Putamen (tissue), 1 donor: Measurements from ENCODE around the gene PLD5.

Experiments used
- DNase-seq: peaks from one replicate; pipeline ENCODE4 v3.0.0-alpha.2; 2016; ENCODE audit warnings: low spot score

The PLD5 gene

DNA sequence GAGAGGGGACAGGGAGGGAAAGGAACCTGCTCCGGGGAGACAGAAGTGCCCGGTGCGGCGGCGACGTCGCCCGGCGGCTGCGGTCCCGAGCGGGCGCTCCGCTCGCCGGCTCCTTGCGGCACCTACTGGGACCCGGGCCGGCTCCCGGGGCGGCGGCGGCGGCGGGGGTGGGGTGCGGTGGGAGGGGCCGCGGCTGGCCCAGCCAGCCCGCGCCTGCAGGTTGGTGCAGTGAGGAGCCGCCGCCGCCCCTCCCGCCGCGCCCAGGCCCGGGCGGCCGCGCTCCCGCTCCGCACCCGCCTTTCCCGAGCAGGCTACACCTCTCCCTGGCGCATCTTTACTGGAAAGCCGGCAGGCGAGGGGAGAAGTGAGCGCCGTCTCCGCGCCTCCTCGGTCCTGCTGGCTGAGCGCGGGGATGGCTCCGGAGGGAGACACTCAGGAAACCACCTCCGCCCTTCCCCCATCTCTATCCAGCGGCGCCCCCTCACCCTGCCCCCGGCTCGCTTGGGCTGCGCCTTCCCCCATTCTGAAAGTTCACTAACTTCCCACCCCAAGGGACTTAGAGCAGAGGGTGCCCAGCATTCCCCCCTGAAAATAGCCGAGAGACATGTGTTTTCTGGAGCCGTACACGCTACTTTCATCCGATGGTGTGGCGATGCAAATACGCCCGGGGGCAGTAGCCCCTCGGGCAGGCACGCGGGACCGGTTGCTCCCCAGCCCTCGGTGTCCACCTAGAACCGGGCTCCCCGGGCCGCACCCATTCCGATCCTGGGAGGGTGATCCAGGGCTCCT lies at the start of gene PLD5:
Gene PLD5, minus strand, starts transcription at position 127 of the 789 bp plus-strand sequence.
- no peak for DNase-seq

DNA sequence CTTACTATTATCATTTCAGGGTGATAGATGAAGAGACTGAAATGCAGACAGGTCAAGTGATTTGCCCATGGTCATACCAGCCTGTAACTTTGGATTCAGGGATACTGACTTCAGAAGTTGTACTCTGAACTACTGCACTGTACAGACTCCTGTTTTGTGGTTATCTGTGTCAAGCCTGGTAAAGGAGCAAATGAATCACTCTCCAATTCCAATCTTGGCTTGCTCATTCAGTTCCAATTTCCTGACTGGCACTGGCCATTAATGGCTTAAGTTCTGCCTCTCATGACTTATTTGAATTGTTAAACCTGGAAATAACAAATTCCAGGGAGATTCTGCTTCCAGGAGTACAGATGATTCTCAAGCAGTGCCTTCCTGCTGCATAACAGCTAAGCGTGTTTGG lies 45.4 kb upstream of the PLD5 start:
- DNase-seq: no peak

DNA sequence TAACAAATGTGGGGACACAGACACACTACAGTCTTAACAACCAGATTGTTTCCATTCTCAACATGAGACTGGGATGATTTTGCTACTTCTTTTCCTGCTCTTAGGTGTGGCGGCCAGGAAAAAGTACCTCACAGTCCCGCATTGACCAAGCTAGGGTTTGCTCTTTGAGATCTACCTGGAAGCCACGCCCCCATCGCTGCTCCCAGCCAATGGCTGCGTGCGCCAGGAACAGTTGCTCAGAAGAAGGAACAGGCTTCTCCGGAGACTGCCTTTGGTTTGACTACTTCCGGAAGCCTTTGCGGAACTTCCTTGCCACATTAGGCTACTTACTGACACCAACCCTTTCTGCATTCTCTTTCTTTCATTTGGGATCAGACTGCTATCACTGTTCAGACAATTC lies 44.2 kb upstream of the PLD5 start:
- no peak for DNase-seq

DNA sequence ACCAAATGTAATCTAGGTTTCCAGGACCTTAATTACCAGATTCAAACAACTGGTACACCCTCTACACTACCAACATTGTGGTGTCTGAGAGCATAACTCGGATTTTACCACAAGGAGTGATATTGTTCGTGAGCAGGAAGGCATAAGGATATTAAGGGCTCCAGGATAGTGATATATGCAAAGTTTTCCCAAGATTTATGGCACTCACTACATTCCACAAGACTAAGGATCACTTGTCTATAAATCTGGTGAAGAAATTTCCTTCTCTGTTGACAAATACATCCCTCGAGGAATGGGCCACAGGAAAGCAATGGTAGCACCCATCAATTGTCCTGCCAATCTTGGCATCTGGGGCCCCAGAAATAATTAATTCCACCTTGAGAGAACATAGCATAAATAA lies 43.1 kb upstream of the PLD5 start:
- DNase-seq: no peak

DNA sequence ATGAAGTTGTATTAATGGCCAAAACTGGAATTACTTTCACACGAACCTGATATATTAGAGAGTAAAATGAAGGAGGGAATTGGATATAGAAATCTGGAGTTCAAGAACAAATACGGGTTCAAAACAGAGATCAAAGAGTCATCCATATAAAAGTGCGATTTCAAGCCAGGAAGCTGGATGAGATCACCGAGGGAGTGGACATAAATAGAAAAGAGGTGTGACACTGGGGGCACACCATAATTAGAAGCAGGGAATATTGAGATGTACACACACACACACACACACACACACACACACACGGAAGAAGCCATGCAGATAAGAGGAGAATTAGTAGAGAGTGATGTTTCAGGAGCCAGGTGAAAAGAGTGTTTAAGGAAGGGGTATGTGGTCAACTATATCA lies 32.3 kb upstream of the PLD5 start:
- no peak for DNase-seq

DNA sequence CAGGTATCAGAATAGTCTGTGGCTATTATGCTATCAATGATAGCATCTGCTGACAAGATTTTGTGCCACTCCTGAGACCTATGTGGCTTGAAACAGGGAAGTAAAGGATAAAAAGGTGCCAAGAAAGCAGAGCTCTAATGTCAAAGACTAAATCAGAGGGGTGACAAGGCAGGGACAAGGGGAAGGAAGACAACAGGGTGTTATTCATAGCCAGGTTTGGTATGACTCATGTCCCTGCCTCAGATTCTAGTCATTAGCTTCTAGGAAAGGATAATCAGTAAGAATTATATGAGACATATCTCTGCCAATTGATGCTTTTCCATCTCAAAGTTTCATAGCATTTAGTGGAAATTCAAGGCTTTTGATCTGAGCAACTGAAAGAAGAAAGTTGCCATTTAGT lies 31.8 kb upstream of the PLD5 start:
- no peak for DNase-seq

DNA sequence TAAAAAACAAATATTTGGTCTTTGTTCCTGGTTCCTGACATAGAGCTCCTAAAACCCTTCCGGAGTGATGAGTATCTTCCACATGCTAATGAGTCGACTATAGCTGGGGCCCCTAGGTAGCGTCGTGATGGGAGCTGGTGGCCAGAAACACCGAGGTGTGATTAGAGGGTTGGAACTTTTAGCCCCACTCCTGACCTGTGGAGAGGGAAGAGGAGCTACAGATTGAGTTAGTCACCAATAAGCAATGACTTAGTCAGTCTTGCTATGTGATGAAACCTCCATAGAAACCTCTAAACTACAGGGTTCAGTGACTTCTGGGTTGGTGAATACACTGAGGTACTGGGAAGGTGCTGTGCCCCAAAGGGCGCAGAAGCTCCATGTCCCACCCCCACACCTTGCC lies 30.1 kb upstream of the PLD5 start:
- DNase-seq: no peak

DNA sequence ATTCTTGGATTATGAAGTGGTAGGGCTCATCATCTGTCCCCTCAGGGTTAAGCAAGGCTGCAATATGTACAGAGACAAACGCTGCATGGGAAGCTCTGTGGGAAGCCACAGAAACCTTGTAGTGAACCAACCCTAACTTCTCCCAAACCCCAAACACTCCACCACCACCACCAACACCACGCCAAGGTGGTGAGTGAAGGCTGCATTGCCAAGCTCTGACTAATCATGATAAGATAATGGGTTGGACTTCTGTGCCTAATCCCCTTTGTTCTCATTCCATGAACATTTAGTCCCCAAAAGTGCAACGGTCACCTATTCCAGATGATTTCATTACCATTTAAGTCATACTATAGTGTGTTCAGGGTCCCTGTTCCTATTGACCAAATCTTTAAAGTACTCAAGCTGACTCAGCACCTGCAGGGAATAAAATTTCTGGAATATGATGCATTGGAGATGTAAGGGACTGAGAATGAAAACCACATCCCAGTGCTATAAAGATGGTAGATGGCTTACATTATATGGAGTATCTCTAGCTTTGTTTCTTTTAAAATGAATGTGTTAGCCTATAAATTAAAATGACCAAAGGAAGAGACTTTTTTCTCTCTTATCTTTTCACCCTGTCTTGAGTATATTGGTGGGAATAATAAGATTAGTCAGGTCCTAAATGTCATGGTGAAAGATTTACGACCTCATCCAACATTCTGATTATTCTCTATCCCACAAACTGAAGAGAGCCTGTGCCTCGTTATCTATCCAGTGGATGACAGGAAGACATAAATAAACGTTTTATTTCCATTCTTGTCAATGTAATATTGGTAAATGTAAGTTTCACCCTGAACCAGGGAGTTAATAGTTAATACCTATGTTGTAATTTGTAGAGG lies 22.6 kb upstream of the PLD5 start:
- DNase-seq: no peak

DNA sequence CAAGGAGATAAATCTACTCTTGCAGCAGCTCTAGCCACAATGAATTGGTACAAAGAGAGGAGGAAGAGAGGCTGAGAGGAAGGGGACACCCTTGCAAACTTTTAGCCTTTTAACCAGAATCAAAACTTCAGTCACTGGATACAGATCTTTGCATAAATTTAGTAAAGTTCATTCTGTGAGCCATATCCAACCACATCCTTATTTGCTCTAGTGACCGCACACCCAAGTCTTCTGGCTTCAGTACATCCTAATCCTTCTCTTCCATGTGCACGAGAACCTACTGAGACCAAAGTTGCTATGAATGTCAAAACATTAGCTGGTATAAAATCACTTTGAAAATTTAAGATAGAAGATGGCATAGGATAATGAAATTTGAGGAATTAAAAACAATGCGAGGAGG lies 21.9 kb upstream of the PLD5 start:
- DNase-seq: no peak

DNA sequence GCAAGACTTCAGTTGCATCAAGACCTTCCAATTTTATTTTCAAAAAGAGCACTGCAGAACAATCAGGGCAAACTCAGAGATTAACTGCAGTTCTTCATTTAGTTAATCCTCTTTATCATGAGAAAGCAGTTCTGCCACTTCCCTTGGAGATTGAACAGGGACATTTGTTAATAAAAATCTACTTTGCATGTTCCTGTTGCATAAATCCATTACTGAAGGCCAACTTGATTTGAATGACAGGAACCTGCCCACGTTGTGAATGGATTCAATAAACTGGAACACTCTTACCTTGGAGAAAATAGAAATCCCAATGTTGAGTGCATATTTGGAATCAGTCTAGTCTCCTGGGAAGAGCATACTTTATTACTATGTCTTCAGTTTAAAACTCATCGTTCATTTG lies 19.6 kb upstream of the PLD5 start:
- DNase-seq: no peak

DNA sequence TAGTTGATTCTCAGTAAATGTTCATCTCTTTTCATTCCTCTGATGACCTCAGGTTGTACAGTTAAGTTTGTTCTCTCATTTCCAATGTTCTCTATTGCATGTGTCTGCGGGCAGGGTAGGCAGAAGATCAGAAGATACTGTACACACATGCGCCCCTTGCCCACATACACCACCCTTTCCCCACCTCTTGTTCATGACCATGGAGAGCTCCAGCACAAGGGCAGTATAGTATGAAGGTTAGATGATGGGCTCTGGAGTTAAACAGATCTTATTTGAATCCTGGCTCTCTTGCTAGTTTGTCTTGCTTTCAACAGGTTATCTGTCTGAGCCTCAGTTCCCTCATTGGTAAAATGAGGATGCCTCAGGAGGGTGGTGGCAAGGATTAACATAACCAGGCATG lies 17.8 kb upstream of the PLD5 start:
- DNase-seq: no peak

DNA sequence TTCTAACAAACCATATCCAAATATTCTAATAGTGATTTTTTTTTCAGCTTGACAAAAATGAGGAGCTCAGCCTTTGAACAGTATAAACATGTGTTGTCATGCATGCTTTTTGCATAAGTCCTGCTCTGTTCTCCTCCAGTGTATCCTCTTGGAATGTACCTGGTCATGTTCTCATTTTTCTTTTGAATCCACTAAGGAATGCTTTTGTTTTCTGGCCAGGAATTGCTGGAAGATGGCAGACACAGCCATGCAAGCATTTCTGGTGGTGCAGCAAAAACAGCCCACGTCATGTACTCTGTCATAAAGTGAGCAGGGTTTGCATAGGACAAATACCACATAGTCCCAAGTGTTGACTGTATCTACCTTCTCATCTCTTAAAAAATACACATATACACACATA lies 11.5 kb upstream of the PLD5 start:
- no peak for DNase-seq

DNA sequence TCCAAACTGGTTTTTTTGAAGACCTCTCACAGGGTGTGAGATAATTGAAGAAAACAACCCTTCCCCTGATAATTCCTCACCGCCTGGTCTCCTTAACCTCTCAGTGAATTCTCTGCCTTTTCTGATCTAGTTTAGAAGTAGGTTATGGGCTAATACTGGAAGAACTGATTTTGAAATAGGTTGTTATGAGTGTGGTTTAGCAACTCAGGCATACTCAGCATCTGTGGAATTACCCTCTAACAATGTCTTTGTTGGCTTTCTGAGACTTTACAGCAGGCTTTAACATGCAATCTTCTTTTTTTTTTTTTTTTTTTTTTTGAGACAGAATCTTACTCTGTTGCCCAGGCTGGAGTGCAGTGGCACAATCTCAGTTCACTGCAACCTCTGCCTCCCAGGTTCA lies 10.3 kb upstream of the PLD5 start:
- DNase-seq: no peak

DNA sequence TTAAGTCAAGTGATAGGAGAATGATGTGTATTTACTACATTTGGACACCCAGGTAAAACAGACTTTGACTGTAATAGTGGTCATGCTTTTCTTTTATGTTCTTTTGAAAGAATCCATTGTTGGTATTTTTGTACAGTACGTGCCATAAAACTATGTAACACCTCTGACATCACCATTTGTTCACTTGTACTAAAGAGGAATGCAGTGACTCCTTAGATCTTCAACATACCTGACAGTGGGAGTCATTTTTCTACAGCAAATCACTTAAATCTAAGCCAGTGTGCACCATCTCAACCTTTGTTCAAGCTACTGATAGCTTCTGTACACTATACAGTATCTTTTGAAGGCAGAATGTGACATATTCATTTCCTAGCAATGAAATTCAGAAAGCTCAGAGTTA lies 6.3 kb upstream of the PLD5 start:
- DNase-seq: no peak

DNA sequence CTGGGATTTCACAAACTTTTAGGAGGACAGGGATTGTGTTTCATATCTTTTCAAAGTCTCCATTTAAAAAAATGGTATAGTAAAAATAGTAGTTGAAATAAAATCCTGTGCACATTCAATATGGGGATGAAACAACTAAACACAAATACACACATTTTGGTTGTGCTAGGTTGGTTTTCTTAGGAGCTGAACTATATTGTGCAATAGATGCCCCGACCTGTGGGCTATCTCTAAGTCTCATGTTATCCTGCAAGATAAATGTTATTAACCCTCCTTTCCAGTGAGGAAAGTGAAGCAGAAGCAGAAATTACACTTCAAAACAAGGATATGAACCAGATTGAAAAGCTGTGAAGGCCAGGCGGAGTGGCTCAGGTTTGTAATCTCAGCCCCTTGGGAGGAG lies 1.3 kb upstream of the PLD5 start:
- no peak for DNase-seq

DNA sequence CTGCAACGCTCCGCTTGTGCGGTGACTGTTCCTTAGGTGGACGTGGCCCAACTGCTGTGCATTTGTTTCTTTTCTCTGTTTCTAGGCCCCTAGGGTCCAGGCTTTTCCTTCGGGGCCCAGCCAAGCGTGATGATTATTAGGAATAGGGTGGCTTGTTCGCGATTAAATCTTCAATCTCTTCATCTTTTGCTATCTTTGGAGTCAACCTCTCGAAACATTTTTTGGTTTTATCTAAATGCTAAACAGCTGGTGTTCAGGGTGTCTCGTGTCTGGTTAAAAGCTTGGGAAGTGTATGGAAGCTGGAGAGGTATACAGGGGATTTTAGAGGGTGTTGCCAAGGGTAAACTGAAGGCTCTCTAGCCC lies 844 bp upstream of the PLD5 start:
- no peak for DNase-seq

DNA sequence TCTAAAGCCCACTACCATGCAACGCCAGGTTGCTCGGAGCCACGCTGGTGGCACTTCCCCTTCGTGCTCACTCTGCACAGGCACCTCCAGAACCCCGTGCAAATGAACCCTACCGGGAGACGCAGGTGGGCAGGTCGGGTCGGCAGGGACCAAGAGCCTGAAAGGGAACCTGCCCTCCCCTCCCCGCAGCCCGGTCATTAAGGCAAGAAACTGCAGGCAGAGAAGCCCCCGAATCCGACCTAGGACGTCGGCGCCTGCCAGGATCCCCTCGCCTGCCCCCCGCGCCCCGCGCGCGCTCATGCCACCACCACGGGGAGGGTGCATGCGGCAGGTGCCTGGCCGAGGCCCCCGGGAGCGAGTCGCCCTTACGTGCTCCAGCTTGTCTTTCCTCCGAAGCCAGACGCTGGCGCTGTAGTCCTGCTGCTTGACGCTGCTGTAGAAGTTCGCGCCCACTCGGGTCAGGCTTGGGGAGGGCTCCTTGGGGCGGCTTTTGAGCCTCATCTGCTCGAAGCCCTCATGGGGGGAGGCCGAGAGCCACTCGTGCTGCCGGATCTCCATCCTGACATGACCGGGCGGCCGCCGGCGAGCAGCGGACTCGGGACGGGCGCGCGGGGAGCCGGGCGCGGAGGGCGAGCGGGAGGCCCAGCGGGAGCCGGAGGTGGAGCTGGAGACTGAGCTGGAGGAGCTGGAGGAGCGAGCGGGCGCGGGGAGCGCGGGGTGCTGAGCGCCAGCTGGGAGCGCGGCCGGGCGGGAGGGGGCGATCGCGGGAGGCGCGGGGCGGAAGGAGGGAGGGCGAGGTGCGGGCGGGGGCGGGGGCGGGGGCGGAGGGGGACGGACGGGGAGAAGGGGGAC lies 552 bp downstream of the PLD5 start:
- DNase-seq: peak; percentile 68

DNA sequence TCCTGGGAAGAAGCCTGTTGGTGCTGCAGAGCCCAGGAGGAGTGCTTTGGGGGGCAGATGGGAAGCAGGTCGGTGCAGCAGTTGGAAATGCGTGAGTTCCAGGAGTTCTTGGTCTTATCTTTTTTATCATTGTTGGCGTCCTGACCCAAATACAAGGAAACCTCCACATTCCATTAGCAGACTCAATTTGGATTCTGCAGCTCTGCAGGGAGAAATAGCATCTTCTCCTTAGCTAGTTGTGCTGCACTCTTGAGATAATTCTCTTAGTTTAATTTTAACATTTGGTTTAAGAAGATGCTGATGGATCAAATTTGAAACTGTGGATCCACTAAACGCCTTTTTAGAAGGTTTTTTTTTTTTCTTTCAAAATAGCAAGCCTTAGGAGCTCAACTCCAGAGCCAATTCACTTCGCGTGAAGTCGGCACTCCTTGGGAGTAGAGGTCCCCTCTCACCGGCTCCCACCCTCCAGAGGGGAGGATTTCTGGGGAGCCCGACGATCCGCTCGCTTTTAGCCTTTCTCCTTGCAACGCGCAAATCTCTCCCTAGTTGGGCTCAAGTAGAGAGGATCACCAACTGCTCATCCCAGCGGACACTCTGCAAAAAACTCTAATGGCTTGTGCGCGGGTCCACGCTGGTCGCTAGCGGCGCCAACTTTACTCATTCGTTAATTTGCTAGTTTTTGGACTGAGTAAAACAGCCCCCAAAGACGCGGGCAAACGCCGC lies 1.3 kb downstream of the PLD5 start:
- DNase-seq: no peak

DNA sequence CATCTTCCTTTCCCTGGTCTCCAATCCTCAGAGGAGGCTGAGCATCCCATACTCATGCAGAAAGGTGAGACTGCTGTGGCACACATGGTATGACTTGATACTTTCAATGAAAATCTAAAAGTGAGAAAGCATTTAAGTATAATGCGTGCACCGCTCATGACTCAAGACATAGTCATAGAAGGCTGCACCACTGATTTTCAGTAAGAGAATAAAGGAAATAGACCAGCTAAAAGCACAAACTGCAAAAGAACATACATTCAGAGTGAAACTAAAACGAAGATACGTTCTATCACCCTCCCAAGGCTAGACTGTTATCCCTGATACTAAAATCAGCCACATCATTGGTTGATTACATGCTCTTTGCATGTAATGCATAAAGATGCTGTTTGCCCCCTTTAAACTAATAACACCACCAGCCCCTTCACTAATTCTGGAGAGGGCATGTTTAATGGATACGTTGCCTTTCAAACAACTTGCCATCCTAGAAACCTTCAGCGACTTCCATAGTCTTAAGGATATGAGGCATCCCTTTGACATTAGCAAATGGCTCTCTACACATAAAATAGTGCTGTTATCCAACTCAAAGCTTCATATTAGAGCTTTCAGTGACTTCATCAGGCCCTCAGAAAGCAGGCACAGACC lies 2.1 kb downstream of the PLD5 start:
- no peak for DNase-seq

DNA sequence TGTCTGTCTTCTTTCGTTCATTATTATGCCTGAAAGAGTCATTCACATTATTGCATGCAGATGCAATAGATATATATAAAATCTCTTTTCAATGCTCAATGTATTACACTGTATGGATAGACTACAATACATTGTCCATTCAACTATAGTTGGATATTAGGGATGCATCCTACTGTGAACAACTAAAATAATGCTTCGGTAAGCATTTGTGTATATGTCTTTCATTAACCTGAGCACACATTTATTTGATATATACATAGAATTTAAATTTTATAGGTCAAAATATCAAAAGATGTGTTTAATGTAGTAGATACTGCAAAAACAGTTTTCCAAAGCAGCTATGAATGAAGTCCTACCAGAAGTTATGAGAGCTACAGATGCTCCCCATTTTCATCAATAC lies 8.9 kb downstream of the PLD5 start:
- no peak for DNase-seq

DNA sequence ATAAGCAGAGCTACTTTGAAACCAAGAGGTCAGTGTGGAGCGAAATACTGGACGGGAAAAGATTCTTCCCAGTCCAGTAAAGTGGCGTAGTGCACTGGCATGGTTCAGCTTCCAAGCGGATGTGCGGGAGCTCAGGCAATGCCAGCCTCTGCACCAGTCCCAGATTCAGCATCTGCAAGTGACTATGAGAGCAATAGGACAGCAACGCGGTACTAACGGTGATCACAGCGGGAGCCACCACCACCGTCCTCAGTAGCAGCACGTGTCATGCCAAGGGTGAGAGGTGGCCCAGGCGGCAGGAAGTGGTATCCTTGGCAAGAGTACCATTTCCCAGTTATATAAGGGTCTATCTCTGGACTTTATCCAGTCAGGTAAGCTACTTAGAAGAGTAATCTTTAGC lies 17.8 kb downstream of the PLD5 start:
- no peak for DNase-seq
